Caco-2 (cell line): ENCODE results near the gene NKAIN2. TPM values are rescaled to one million over a fixed set of nuclear protein-coding genes. Genes with fewer than 3 reads are reported as not detected.

Experiments used
- BruUV-seq: library from RNA; stranded (reverse); fragments of 400-500 nt; replicated peaks from 2 replicates; lab custom pipeline; 2021; lab: Mats Ljungman, UMichigan
- CTCF ChIA-PET: fragments of 300-600 bp; sonication (Branson Sonifier 250); formaldehyde crosslinking; loops from one replicate; lab custom pipeline; 2022; ENCODE audit warnings: antibody characterized with exemption; lab: Charles Lee
- POLR2A ChIA-PET: fragments of 300-600 bp; sonication (Branson Sonifier 250); formaldehyde crosslinking; loops from one replicate; lab custom pipeline; 2022; ENCODE audit warnings: antibody characterized with exemption; lab: Charles Lee
- DNase-seq, 2 experiments: peaks; one replicate each; pipeline versions ENCODE4 v3.0.0 to v3.0.0-alpha.2; 2020 to 2022
- H3K27me3 ChIP-seq: replicated peaks from 2 replicates; pipeline ENCODE4 v1.6.0; 2011; ENCODE audit warnings: low read length; ENCODE audit not compliant: control insufficient read depth, insufficient read depth
- H3K36me3 ChIP-seq: 2 replicates; pipeline ENCODE4 v1.5.1; 2011; ENCODE audit warnings: low read length; ENCODE audit not compliant: control insufficient read depth, insufficient read depth
- H3K4me1 ChIP-seq: fragments of 250-450 bp; sonication (Bioruptor Pico); 2 replicates; pipeline ENCODE4 v1.5.1; 2020; ENCODE audit warnings: mild to moderate bottlenecking
- H3K4me3 ChIP-seq: 2 replicates; pipeline ENCODE4 v1.5.1; 2011; ENCODE audit warnings: low read depth, mild to moderate bottlenecking, control low read depth, low read length
- H3K9me3 ChIP-seq: fragments of 250-450 bp; sonication (Bioruptor Pico); 2 replicates; pipeline ENCODE4 v1.5.1; 2020; ENCODE audit warnings: mild to moderate bottlenecking, moderate library complexity
- H3K27ac Mint-ChIP-seq: one replicate; pipeline ENCODE4 v1.8.0; 2022; ENCODE audit warnings: mixed read lengths; ENCODE audit not compliant: unreplicated experiment
- H3K27me3 Mint-ChIP-seq: one replicate; pipeline ENCODE4 v1.8.0; 2022; ENCODE audit warnings: mixed read lengths; ENCODE audit not compliant: insufficient read depth, unreplicated experiment
- H3K36me3 Mint-ChIP-seq: one replicate; pipeline ENCODE4 v1.8.0; 2022; ENCODE audit warnings: mild to moderate bottlenecking, mixed read lengths; ENCODE audit not compliant: insufficient read depth, unreplicated experiment
- H3K4me1 Mint-ChIP-seq: one replicate; pipeline ENCODE4 v1.8.0; 2022; ENCODE audit warnings: low read depth, mixed read lengths; ENCODE audit not compliant: unreplicated experiment
- H3K4me3 Mint-ChIP-seq: one replicate; pipeline ENCODE4 v1.8.0; 2022; ENCODE audit warnings: mild to moderate bottlenecking, moderate library complexity, mixed read lengths; ENCODE audit not compliant: unreplicated experiment
- H3K9me3 Mint-ChIP-seq: one replicate; pipeline ENCODE4 v1.8.0; 2022; ENCODE audit warnings: mixed read lengths; ENCODE audit not compliant: unreplicated experiment
- CTCF ChIP-seq, 2 experiments: fragments of 200-600 bp in 1 of 2; IDR thresholded peaks; 1 replicate in 1 of 2; 2 replicates in 1 of 2; pipeline versions ENCODE4 v1.5.1 to v1.8.0; 2011 to 2022; ENCODE audit warnings: antibody characterized with exemption in 1 of 2, control low read depth in 1 of 2, inconsistent platforms in 1 of 2, low read depth in 1 of 2, low read length in 1 of 2, mild to moderate bottlenecking in 1 of 2, moderate library complexity in 1 of 2; ENCODE audit not compliant: insufficient read depth in 1 of 2, severe bottlenecking in 1 of 2, unreplicated experiment in 1 of 2
- intact Hi-C: fragments of 100-400 bp; cut with micrococcal nuclease; formaldehyde crosslinking; loops from one replicate; pipeline ENCODE4 v1.10.0; 2022; ENCODE audit not compliant: unreplicated experiment
- total RNA-seq: library from RNA; stranded (reverse); gene quantifications from 2 replicates; pipeline ENCODE4 v1.2.3, GENCODE V29; 2022

Gene NKAIN2
- total RNA-seq, 1 experiment from 2014 or later, result not detected

GRCh38 chr6:123940551-123940950, 136.9 kb downstream of the NKAIN2 start:
- no peak overlapping the region for H3K4me3 Mint-ChIP-seq
- no peak for TF ChIP-seq CTCF (IDR thresholded peaks at IDR 0.05; ENCODE audit: insufficient read depth in 1 of 2, low read depth in 1 of 2, low read length in 1 of 2, severe bottlenecking in 1 of 2, unreplicated experiment in 1 of 2)
- no peaks in the 10 kb centered on the region for H3K4me1 ChIP-seq
- no TSS peak for BruUV-seq
- ChIA-PET CTCF (no interaction called here), POLR2A (no interaction called here)
- H3K4me1 Mint-ChIP-seq, result no peaks in the 10 kb centered on the region
- DNase-seq, result no peak
- H3K27ac Mint-ChIP-seq, result no peak overlapping the region
- no peak overlapping the region for H3K4me3 ChIP-seq
- H3K27me3 ChIP-seq, result no peaks in the 10 kb centered on the region
- H3K9me3 Mint-ChIP-seq, result no peaks in the 10 kb centered on the region
- no peaks in the 10 kb centered on the region for H3K27me3 Mint-ChIP-seq
- intact Hi-C loops, result no loop called here
- no peaks in the 10 kb centered on the region for H3K9me3 ChIP-seq
- no peaks in the 10 kb centered on the region for H3K36me3 ChIP-seq
- no peaks in the 10 kb centered on the region for H3K36me3 Mint-ChIP-seq

- CTCF ChIA-PET, result no interaction called here
- intact Hi-C loops, result no loop called here
- no TSS peak for BruUV-seq
These were observed 138.2 kb downstream of the NKAIN2 start for GRCh38 chr6:123941855-123942254.

GRCh38 chr6:123945386-123945785, 141.7 kb downstream of the NKAIN2 start:
- H3K36me3 Mint-ChIP-seq, result no peaks in the 10 kb centered on the region
- Histone ChIP-seq H3K4me1 (no peaks in the 10 kb centered on the region), H3K4me3 (no peak overlapping the region), H3K9me3 (no peaks in the 10 kb centered on the region), H3K27me3 (no peaks in the 10 kb centered on the region), H3K36me3 (no peaks in the 10 kb centered on the region)
- H3K4me3 Mint-ChIP-seq, result no peak overlapping the region
- BruUV-seq, result no TSS peak
- H3K4me1 Mint-ChIP-seq, result no peaks in the 10 kb centered on the region
- ChIA-PET POLR2A (no interaction called here), CTCF (no interaction called here)
- no peak overlapping the region for H3K27ac Mint-ChIP-seq
- no peaks in the 10 kb centered on the region for H3K9me3 Mint-ChIP-seq
- intact Hi-C loops, result no loop called here
- no peak for DNase-seq
- H3K27me3 Mint-ChIP-seq, result no peaks in the 10 kb centered on the region
- TF ChIP-seq CTCF (IDR thresholded peaks at IDR 0.05; ENCODE audit: insufficient read depth in 1 of 2, low read depth in 1 of 2, low read length in 1 of 2, severe bottlenecking in 1 of 2, unreplicated experiment in 1 of 2), result no peak

More at GRCh38 chr6:123941855-123942254, 138.2 kb downstream of the NKAIN2 start:
- H3K27me3 Mint-ChIP-seq, result no peaks in the 10 kb centered on the region
- Histone ChIP-seq H3K9me3 (no peaks in the 10 kb centered on the region), H3K4me3 (no peak overlapping the region), H3K4me1 (no peaks in the 10 kb centered on the region), H3K27me3 (no peaks in the 10 kb centered on the region), H3K36me3 (no peaks in the 10 kb centered on the region)
- no peak overlapping the region for H3K27ac Mint-ChIP-seq
- no peak for TF ChIP-seq CTCF (IDR thresholded peaks at IDR 0.05; ENCODE audit: insufficient read depth in 1 of 2, low read depth in 1 of 2, low read length in 1 of 2, severe bottlenecking in 1 of 2, unreplicated experiment in 1 of 2)
- H3K4me3 Mint-ChIP-seq, result no peak overlapping the region
- H3K36me3 Mint-ChIP-seq, result no peaks in the 10 kb centered on the region
- POLR2A ChIA-PET, result no interaction called here
- H3K4me1 Mint-ChIP-seq, result no peaks in the 10 kb centered on the region
- no peaks in the 10 kb centered on the region for H3K9me3 Mint-ChIP-seq
- DNase-seq, result no peak
